Fibroblast of lung (primary cell): ENCODE results near the gene MDFI. TPM values are rescaled to one million over a fixed set of nuclear protein-coding genes. Genes with fewer than 3 reads are reported as not detected.

Experiments used
- DNase-seq, 2 donors: peaks; one replicate each; pipeline versions ENCODE4 v3.0.0 to v3.0.0-alpha.2; 2010; ENCODE audit warnings: low read depth in 2 of 2
- H2AFZ ChIP-seq: 2 replicates; pipeline ENCODE4 v1.5.1; 2012; ENCODE audit warnings: low read length, control low read depth, inconsistent platforms
- H3K27ac ChIP-seq: 2 replicates; pipeline ENCODE4 v1.5.1; 2011; ENCODE audit warnings: low read length, control low read depth; ENCODE audit not compliant: insufficient read depth
- H3K27me3 ChIP-seq: 2 replicates; pipeline ENCODE4 v1.5.1; 2011; ENCODE audit warnings: mild to moderate bottlenecking, low read length; ENCODE audit not compliant: control insufficient read depth, insufficient read depth
- H3K36me3 ChIP-seq: 2 replicates; pipeline ENCODE4 v1.5.1; 2011; ENCODE audit warnings: low read length; ENCODE audit not compliant: control insufficient read depth, insufficient read depth
- H3K4me1 ChIP-seq: 2 replicates; pipeline ENCODE4 v1.5.1; 2011; ENCODE audit warnings: low read length; ENCODE audit not compliant: control insufficient read depth, insufficient read depth; ENCODE audit errors: extremely low read depth
- H3K4me2 ChIP-seq: 2 replicates; pipeline ENCODE4 v1.5.1; 2011; ENCODE audit warnings: low read length, control low read depth; ENCODE audit not compliant: insufficient read depth; ENCODE audit errors: extremely low read depth
- H3K4me3 ChIP-seq, 4 experiments: fragments of 200-600 bp in 1 of 4; sonication (generic) in 1 of 4; replicated peaks in 1 of 4; 2 replicates each; pipeline ENCODE4 v1.5.1; 2011 to 2016; ENCODE audit warnings: low read length in 4 of 4, low read depth in 3 of 4, mild to moderate bottlenecking in 3 of 4, control low read depth in 2 of 4, inconsistent platforms in 1 of 4, mixed read lengths in 1 of 4; ENCODE audit not compliant: insufficient read depth in 1 of 4; ENCODE audit errors: control extremely low read depth in 1 of 4
- H3K79me2 ChIP-seq: 2 replicates; pipeline ENCODE4 v1.5.1; 2012; ENCODE audit warnings: mild to moderate bottlenecking, low read length, inconsistent platforms; ENCODE audit not compliant: control insufficient read depth, insufficient read depth
- H3K9ac ChIP-seq: 2 replicates; pipeline ENCODE4 v1.5.1; 2011; ENCODE audit warnings: mild to moderate bottlenecking, low read length, control low read depth; ENCODE audit not compliant: insufficient read depth
- H3K9me3 ChIP-seq: 2 replicates; pipeline ENCODE4 v1.5.1; 2012; ENCODE audit warnings: low read depth, low read length; ENCODE audit not compliant: control insufficient read depth, insufficient read depth
- H4K20me1 ChIP-seq: 2 replicates; pipeline ENCODE4 v1.5.1; 2011; ENCODE audit warnings: low read length; ENCODE audit not compliant: control insufficient read depth, insufficient read depth; ENCODE audit errors: extremely low read depth
- CTCF ChIP-seq, 2 donors: IDR thresholded peaks in 1 of 2; conservative IDR thresholded peaks in 1 of 2; 1 replicate in 1 of 2; 2 replicates in 1 of 2; pipeline ENCODE4 v1.5.1; 2011 to 2012; ENCODE audit warnings: low read length in 2 of 2, control low read depth in 1 of 2, inconsistent platforms in 1 of 2, low read depth in 1 of 2, mild to moderate bottlenecking in 1 of 2
- EZH2 ChIP-seq: IDR thresholded peaks from 2 replicates; pipeline ENCODE4 v1.5.1; 2012; ENCODE audit warnings: low read length, control low read depth, mild to moderate bottlenecking; ENCODE audit errors: missing control alignments
- polyA plus RNA-seq, 2 donors: library from polyadenylated mRNA; depleted of rRNA in 1 of 2; stranded (reverse) in 1 of 2; unstranded in 1 of 2; fragments of >200 nt; gene quantifications; 2 replicates each; pipeline ENCODE4 v1.2.1, GENCODE V29; 2011 to 2012; ENCODE audit warnings: missing spikeins in 1 of 2
- total RNA-seq: library from RNA; depleted of rRNA; stranded (reverse); fragments of >200 nt; gene quantifications from 2 replicates; pipeline ENCODE4 v1.2.1, GENCODE V29; 2014

Gene MDFI
- total and polyA plus RNA-seq, 2 donors (not counting 1 experiment from before 2014, with no cell fraction given) = 0.17 TPM; not detected in 1

GRCh38 chr6:41654698-41655151, 16.5 kb downstream of the MDFI start:
- H3K9ac ChIP-seq = no peak overlapping the region
- H3K36me3 ChIP-seq = no peaks in the 10 kb centered on the region
- H2AFZ ChIP-seq = no peak overlapping the region
- H3K79me2 ChIP-seq = no peaks in the 10 kb centered on the region
- H3K4me3 ChIP-seq = no peak overlapping the region
- DNase-seq = no peak
- H3K4me1 ChIP-seq = no peaks in the 10 kb centered on the region
- H3K27me3 ChIP-seq = no peaks in the 10 kb centered on the region
- H3K27ac ChIP-seq = no peak overlapping the region
- no peaks in the 10 kb centered on the region for H4K20me1 ChIP-seq
- H3K4me2 ChIP-seq = no peak overlapping the region
- TF ChIP-seq EZH2 (no peak), CTCF (conservative IDR thresholded peaks at IDR 0.05 in 1 of 2, IDR thresholded peaks at IDR 0.05 in 1 of 2; ENCODE audit: low read depth in 1 of 2, low read length in 2 of 2) (no peak)
- H3K9me3 ChIP-seq = no peaks in the 10 kb centered on the region

DNA sequence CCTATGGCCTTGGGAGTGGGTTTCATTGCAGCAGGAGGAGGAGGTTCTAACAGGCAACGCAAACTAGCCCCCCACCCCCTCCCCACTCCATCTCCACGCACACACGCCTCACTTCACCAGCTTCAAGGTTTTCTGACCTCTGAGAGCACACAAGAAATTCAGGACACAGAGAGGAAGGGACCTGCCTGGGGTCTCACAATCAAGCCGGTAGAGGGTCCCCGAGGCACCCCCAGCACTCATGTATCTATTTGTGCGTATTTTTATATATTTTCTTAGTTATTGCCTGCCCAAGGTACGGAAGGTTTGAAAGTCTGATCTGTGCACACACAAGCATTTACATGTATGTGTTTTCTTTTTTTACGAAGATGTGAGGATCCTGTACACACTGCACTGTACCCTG, 16.9 kb downstream of the MDFI start:
- Histone ChIP-seq H3K4me2 (no peak overlapping the region), H3K27ac (no peak overlapping the region), H3K79me2 (no peaks in the 10 kb centered on the region), H3K4me3 (no peak overlapping the region), H3K36me3 (no peaks in the 10 kb centered on the region), H3K9ac (no peak overlapping the region), H3K27me3 (no peaks in the 10 kb centered on the region), H2AFZ (no peak overlapping the region), H3K4me1 (no peaks in the 10 kb centered on the region), H4K20me1 (no peaks in the 10 kb centered on the region), H3K9me3 (no peaks in the 10 kb centered on the region)
- no peak for TF ChIP-seq CTCF (conservative IDR thresholded peaks at IDR 0.05 in 1 of 2, IDR thresholded peaks at IDR 0.05 in 1 of 2; ENCODE audit: low read depth in 1 of 2, low read length in 2 of 2)
- TF ChIP-seq EZH2 = no peak
- DNase-seq = no peak

DNA sequence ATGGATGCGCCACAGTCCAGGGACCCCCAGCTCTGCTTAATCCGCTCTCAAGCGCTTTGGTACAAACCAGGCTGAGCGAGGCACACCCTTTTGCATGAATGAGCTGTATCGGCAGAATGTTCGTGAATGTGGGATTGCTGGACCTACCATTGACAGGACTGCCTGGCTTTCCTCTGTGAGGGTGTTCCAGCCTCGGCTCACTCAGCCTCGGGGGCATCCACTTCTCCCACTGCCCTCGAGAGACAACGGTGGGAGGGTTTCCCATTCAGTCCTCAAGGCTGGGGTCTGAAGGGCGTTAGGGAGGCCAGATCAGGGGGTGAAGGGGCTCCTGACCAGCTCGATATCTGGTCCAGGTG, 17.4 kb downstream of the MDFI start:
- no peaks in the 10 kb centered on the region for H3K27me3 ChIP-seq
- H3K79me2 ChIP-seq = no peaks in the 10 kb centered on the region
- H3K9ac ChIP-seq = no peak overlapping the region
- H4K20me1 ChIP-seq = no peaks in the 10 kb centered on the region
- no peak overlapping the region for H3K4me2 ChIP-seq
- H2AFZ ChIP-seq = no peak overlapping the region
- TF ChIP-seq CTCF (conservative IDR thresholded peaks at IDR 0.05 in 1 of 2, IDR thresholded peaks at IDR 0.05 in 1 of 2; ENCODE audit: low read depth in 1 of 2, low read length in 2 of 2) (no peak), EZH2 (no peak)
- DNase-seq = no peak
- no peaks in the 10 kb centered on the region for H3K36me3 ChIP-seq
- no peaks in the 10 kb centered on the region for H3K9me3 ChIP-seq
- H3K4me1 ChIP-seq = no peaks in the 10 kb centered on the region
- no peak overlapping the region for H3K27ac ChIP-seq
- no peak overlapping the region for H3K4me3 ChIP-seq
